ENCODE data around the gene ELF1. TPM values are rescaled to one million over a fixed set of nuclear protein-coding genes. Genes with fewer than 3 reads are reported as not detected.
"Not testable (repeated sequence)": the region's sequence is repeated elsewhere in the genome, so short reads cannot be mapped to it uniquely, and the experiment has no call there.

ELF1 gene
- total and polyA plus RNA-seq, 9 donors = 28.5 to 53.2 (median 47.7) TPM

DNA sequence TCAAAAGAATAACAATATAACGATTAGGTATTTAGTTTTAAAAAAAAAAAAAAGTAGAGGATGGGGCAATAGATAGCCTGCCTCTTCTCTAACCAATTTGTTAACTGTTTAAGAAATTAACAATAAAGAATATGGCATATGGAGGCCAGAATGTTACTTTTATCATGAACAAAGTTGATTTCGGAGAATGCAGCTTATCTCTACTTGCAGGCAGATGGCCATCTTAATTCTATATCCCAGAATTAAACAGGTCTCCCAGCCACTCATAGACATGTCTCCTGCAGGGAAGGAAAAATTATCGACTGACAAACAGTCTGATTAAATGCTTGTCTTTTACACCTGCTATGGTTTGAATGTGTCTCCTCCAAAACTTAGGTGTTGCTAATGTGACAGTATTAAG lies 133.1 kb downstream of the ELF1 start:
- Histone ChIP-seq H3K27me3 (no peaks in the 10 kb centered on the region), H3K27ac (no peak overlapping the region), H3K36me3 (no peaks in the 10 kb centered on the region), H3K4me1 (ENCODE audit: insufficient read depth) (no peaks in the 10 kb centered on the region), H3K4me3 (no peak overlapping the region), H3K9me3 (no peaks in the 10 kb centered on the region)
- 88 to 92% (median 90%) methylated on average over 3 of the region's 3 CpGs for WGBS, 3 donors
- DNase-seq = no peak
- intact Hi-C loops (cut with DNase I) = no loop called here
- TF ChIP-seq EP300 (IDR thresholded peaks at IDR 0.05) (no peak), POLR2A (IDR thresholded peaks at IDR 0.05) (no peak)
- TF ChIP-seq, protein P1, sequence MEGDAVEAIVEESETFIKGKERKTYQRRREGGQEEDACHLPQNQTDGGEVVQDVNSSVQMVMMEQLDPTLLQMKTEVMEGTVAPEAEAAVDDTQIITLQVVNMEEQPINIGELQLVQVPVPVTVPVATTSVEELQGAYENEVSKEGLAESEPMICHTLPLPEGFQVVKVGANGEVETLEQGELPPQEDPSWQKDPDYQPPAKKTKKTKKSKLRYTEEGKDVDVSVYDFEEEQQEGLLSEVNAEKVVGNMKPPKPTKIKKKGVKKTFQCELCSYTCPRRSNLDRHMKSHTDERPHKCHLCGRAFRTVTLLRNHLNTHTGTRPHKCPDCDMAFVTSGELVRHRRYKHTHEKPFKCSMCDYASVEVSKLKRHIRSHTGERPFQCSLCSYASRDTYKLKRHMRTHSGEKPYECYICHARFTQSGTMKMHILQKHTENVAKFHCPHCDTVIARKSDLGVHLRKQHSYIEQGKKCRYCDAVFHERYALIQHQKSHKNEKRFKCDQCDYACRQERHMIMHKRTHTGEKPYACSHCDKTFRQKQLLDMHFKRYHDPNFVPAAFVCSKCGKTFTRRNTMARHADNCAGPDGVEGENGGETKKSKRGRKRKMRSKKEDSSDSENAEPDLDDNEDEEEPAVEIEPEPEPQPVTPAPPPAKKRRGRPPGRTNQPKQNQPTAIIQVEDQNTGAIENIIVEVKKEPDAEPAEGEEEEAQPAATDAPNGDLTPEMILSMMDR (IDR thresholded peaks at IDR 0.05) = no peak

DNA sequence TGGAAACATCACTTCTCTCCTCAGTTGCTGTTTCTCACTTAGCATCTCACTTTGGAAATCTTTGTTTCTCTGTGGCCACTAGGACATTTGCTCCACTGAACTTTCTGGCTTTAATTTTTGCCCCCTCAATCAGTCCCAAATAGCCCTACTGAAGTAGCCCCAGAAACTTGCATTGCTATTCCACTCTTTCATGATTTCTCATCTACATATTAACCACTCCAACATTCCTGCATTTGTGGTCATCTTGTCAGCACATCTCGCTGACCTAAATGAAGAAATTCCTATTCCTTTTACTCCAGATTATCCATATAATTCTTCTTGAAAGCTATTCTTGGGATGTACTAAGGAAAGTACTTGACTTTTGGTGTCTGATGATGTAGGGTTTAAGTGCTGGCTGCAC lies 134.9 kb downstream of the ELF1 start:
- no CpG with 5 or more reads among the region's 1 CpG for WGBS, 3 donors
- H3K27me3 ChIP-seq; H3K4me1 ChIP-seq (ENCODE audit: insufficient read depth); H3K36me3 ChIP-seq; H3K4me3 ChIP-seq; intact Hi-C loops (cut with DNase I); DNase-seq; H3K9me3 ChIP-seq; H3K27ac ChIP-seq: not testable (repeated sequence)

Other genes starting within 250 kb of the ELF1 start
- 10 to 100 TPM; 17.2 to 27.1 (median 19.1) TPM for gene MRPS31, start 248.1 kb downstream of the ELF1 start, total RNA-seq
- gene MRPS31, start 248.1 kb downstream of the ELF1 start, polyA plus RNA-seq = 10 to 100 TPM; 21.1 to 25.4 TPM
- gene SLC25A15, start 229.7 kb downstream of the ELF1 start, total RNA-seq = 1 to 10 TPM; 2.3 to 8.4 (median 4.6) TPM
- gene SLC25A15, start 229.7 kb downstream of the ELF1 start, polyA plus RNA-seq = 10 to 100 TPM in 1 of 2 donors, 1 to 10 TPM in 1; 1.7 to 15.4 TPM
- 10 to 100 TPM in 3 of 7 donors, 1 to 10 TPM in 4; 7.5 to 10.8 (median 9.8) TPM for gene WBP4, start 42.2 kb upstream of the ELF1 start, total RNA-seq
- 10 to 100 TPM; 11.4 to 13.2 TPM for gene WBP4, start 42.2 kb upstream of the ELF1 start, polyA plus RNA-seq
- gene KBTBD6, start 113.5 kb upstream of the ELF1 start, total RNA-seq = 10 to 100 TPM in 3 of 7 donors, 1 to 10 TPM in 4; 7.4 to 13.9 (median 9.5) TPM
- gene KBTBD6, start 113.5 kb upstream of the ELF1 start, polyA plus RNA-seq = 1 to 10 TPM; 3.7 to 7.0 TPM
- gene KBTBD7, start 175.3 kb upstream of the ELF1 start, total RNA-seq = 10 to 100 TPM in 1 of 7 donors, 1 to 10 TPM in 6; 5.2 to 11.8 (median 6.6) TPM
- gene KBTBD7, start 175.3 kb upstream of the ELF1 start, polyA plus RNA-seq = 1 to 10 TPM; 3.9 to 7.3 TPM
- gene MTRF1, start 244.3 kb upstream of the ELF1 start, total RNA-seq = 10 to 100 TPM in 2 of 7 donors, 1 to 10 TPM in 5; 6.8 to 12.2 (median 8.4) TPM
- gene MTRF1, start 244.3 kb upstream of the ELF1 start, polyA plus RNA-seq = 10 to 100 TPM in 1 of 2 donors, 1 to 10 TPM in 1; 6.4 to 10.9 TPM

Data from ovary (tissue), 9 donors.